22Rv1 (cell line): ENCODE data around the gene LINGO3.

Source experiments
- ZFX ChIP-seq: fragments of 450-650 bp; IDR thresholded peaks from 2 replicates; pipeline ENCODE4 v1.6.1; 2017; ENCODE audit warnings: antibody characterized with exemption, borderline replicate concordance
- TF ChIP-seq, protein P1 (sequence below): fragments of 450-650 bp; IDR thresholded peaks from 2 replicates; pipeline ENCODE4 v1.5.1; 2017; ENCODE audit warnings: mild to moderate bottlenecking

DNA sequence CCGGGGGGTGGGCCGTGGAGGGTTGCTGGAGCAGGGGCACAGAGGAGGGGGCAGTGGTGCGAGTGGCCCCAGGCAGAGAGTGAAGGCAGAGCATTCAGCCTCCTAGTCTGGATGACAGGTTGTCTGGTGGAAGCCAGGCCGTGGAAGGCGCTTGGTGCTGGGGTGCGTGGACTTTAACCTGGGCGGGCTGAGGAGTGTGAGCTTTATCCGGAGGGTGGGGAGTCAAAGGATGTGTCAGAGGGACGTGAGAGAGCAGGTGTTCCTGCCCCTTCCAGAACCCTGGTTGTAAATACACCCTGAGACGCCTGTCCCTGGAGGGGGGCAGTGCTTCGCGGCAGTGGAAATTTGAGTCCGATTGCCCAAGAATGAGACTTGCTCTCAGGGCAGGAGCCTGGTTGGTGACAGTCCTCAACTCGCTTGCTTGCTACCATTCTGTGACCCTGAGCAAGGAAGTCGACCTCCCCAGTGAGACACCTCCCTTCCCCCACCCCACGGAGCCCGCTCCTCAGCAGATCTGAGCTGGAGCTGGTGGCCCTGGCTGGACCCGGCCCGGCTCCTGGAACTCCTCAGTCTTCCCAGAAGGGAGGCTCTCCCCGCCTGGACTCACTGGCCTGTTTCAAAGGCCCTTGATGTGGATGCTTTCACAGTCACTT is 22.8 kb upstream of the LINGO3 start:
- TF ChIP-seq, protein P1, sequence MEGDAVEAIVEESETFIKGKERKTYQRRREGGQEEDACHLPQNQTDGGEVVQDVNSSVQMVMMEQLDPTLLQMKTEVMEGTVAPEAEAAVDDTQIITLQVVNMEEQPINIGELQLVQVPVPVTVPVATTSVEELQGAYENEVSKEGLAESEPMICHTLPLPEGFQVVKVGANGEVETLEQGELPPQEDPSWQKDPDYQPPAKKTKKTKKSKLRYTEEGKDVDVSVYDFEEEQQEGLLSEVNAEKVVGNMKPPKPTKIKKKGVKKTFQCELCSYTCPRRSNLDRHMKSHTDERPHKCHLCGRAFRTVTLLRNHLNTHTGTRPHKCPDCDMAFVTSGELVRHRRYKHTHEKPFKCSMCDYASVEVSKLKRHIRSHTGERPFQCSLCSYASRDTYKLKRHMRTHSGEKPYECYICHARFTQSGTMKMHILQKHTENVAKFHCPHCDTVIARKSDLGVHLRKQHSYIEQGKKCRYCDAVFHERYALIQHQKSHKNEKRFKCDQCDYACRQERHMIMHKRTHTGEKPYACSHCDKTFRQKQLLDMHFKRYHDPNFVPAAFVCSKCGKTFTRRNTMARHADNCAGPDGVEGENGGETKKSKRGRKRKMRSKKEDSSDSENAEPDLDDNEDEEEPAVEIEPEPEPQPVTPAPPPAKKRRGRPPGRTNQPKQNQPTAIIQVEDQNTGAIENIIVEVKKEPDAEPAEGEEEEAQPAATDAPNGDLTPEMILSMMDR = no peak
- TF ChIP-seq ZFX = no peak
